Esophagus squamous epithelium (tissue), 5 donors: ENCODE results near the gene MTCL1. TPM values are rescaled to one million over a fixed set of nuclear protein-coding genes. Genes with fewer than 3 reads are reported as not detected.

Experiments
- DNase-seq: peaks from one replicate; lab custom pipeline; 2025; lab: John Stamatoyannopoulos, UW
- H3K27ac ChIP-seq, 4 donors: fragments of 200-600 bp; sonication (generic); one replicate each; pipeline ENCODE4 v1.5.1; 2016 to 2019; ENCODE audit warnings: mild to moderate bottlenecking in 1 of 4
- H3K27me3 ChIP-seq, 4 donors: fragments of 200-600 bp; sonication (generic); 1 replicate in 3 of 4; 2 replicates in 1 of 4; pipeline versions ENCODE4 v1.5.1 to v1.6.0; 2017 to 2021; ENCODE audit warnings: antibody characterized with exemption in 1 of 4
- H3K36me3 ChIP-seq, 3 donors: fragments of 200-600 bp; sonication (generic); one replicate each; pipeline ENCODE4 v1.5.1; 2016 to 2019
- H3K4me1 ChIP-seq, 3 donors: fragments of 200-600 bp; sonication (generic); one replicate each; pipeline ENCODE4 v1.5.1; 2017 to 2019
- H3K4me3 ChIP-seq, 4 donors: fragments of 200-600 bp; sonication (generic); 1 replicate in 3 of 4; 2 replicates in 1 of 4; pipeline ENCODE4 v1.5.1; 2016 to 2019; ENCODE audit warnings: mild to moderate bottlenecking in 2 of 4, moderate library complexity in 1 of 4
- H3K9me3 ChIP-seq, 3 donors: fragments of 200-600 bp; sonication (generic); one replicate each; pipeline ENCODE4 v1.5.1; 2016 to 2019
- CTCF ChIP-seq, 6 experiments: fragments of 450-650 bp in 4 of 6; fragments of 200-600 bp in 2 of 6; sonication (generic) in 2 of 6; IDR thresholded peaks; one replicate each; pipeline ENCODE4 v1.5.1; 2016 to 2019; ENCODE audit warnings: antibody characterized with exemption in 6 of 6, mild to moderate bottlenecking in 4 of 6, moderate library complexity in 4 of 6
- POLR2A ChIP-seq, 4 donors: fragments of 450-650 bp; IDR thresholded peaks; one replicate each; pipeline ENCODE4 v1.6.1; 2017; ENCODE audit warnings: antibody characterized with exemption in 4 of 4, mild to moderate bottlenecking in 4 of 4, moderate library complexity in 3 of 4
- WGBS, 2 donors: methylation state at CpG; one replicate each; pipeline ENCODE4 v1.1.5; 2018; 5-methylcytosine and 5-hydroxymethylcytosine counted together
- intact Hi-C: fragments of 100-400 bp; cut with DNase I; formaldehyde crosslinking; loops from one replicate; pipeline ENCODE4 v1.15.0; 2022
- total RNA-seq, 4 donors: library from RNA; depleted of rRNA; stranded (reverse); fragments of >200 nt; gene quantifications; one replicate each; pipeline ENCODE4 v1.1.0, GENCODE V29; 2016
- donor health status: DM: yes; HTN: yes; CAD: no.

The MTCL1 gene
- total RNA-seq, 4 donors from 2014 or later = 6.5 to 16.4 (median 7.9) TPM

GRCh38 chr18:8828798-8829197 lies 123.4 kb downstream of the MTCL1 start:
- no peaks in the 10 kb centered on the region for H3K27me3 ChIP-seq
- H3K9me3 ChIP-seq = no peaks in the 10 kb centered on the region
- H3K36me3 ChIP-seq = peaks cover 0 to 18% (median 0%) of the 10 kb centered on the region in 3 donors
- TF ChIP-seq CTCF (IDR thresholded peaks at IDR 0.05) (no peak), POLR2A (IDR thresholded peaks at IDR 0.05) (no peak)
- 55 to 56% methylated on average over 5 to 7 of the region's 10 CpGs for WGBS, 2 donors
- intact Hi-C loops = no loop called here
- H3K27ac ChIP-seq = no peak overlapping the region
- no peak overlapping the region for H3K4me3 ChIP-seq
- no peaks in the 10 kb centered on the region for H3K4me1 ChIP-seq
- DNase-seq = no peak

DNA sequence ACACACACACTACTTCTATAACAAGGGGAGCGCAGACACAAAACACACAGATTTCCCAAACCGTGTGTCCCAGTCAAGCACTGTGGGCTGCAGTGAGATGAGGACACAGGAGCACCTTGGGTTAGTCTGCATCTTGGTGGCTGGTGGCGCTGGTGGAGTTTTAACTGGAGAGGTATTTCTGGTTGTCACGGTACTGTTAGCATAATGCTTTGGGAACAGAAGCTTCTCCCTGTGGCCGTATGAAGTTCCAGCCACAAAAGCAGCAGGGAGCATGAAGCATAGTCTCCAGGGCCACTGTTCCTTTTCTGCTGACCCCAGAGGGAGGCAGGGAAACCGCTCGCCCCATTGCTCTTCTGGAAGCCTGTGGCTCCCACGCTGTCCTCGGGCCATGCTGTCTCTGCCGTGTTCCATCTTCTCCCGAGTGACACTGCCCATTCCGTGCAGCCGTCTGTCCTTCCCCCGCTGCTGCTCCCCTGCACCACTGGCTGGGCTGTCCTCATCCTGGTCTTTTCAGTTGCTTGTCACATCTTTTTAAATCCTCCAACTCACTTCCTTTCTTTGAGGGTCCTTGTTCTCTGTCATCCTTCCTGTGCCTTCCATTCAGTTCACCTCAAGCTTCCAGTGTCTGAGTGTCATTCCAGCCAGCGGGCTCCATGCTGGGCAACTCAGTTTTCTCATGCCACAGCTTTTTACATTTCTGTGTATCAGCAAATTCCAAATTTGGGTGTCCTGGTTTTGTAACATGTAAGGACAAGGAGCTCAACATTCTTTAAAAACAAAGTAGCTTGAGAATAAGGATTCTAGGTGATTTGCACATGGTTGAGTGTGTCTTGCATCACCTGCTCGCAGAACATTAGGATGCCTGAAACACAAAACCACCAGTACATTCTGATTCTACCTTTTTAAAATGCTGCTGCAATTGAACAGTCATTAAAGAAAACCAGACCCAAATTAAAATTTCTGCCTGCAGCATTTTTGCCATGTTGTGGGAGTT lies 125.0 kb downstream of the MTCL1 start:
- intact Hi-C loops = no loop called here
- DNase-seq = no peak

GRCh38 chr18:8831112-8831511 lies 125.8 kb downstream of the MTCL1 start:
- Histone ChIP-seq H3K4me3 (no peak overlapping the region), H3K36me3 (no peaks in the 10 kb centered on the region), H3K9me3 (no peaks in the 10 kb centered on the region), H3K4me1 (peaks cover 0 to 11% (median 5%) of the 10 kb centered on the region in 3 donors), H3K27me3 (no peaks in the 10 kb centered on the region), H3K27ac (no peak overlapping the region)
- no peak for TF ChIP-seq POLR2A (IDR thresholded peaks at IDR 0.05)
- TF ChIP-seq CTCF (IDR thresholded peaks at IDR 0.05) = no peak
- DNase-seq = no peak
- WGBS, 2 donors = 62 to 81% methylated on average over 3 of the region's 3 CpGs
- intact Hi-C loops = no loop called here

More for the DNA sequence above, 125.0 kb downstream of the MTCL1 start:
- TF ChIP-seq POLR2A (IDR thresholded peaks at IDR 0.05) = no peak
- TF ChIP-seq CTCF (IDR thresholded peaks at IDR 0.05) = no peak
- WGBS, 2 donors = 83 to 93% methylated on average over 15 to 16 of the region's 16 CpGs
- no peaks in the 10 kb centered on the region for H3K9me3 ChIP-seq
- H3K27me3 ChIP-seq = no peaks in the 10 kb centered on the region
- no peak overlapping the region for H3K4me3 ChIP-seq
- H3K27ac ChIP-seq = no peak overlapping the region
- peaks cover 0 to 7% (median 5%) of the 10 kb centered on the region in 3 donors for H3K4me1 ChIP-seq
- H3K36me3 ChIP-seq = peaks cover 0 to 6% (median 0%) of the 10 kb centered on the region in 3 donors

- H3K4me3 ChIP-seq = no peak overlapping the region
- H3K36me3 ChIP-seq = no peaks in the 10 kb centered on the region
- intact Hi-C loops = no loop called here
- TF ChIP-seq POLR2A (IDR thresholded peaks at IDR 0.05) (no peak), CTCF (IDR thresholded peaks at IDR 0.05) (no peak)
- no peaks in the 10 kb centered on the region for H3K9me3 ChIP-seq
- H3K27ac ChIP-seq = no peak overlapping the region
- WGBS, 2 donors = 99 to 100% methylated on average over 1 to 13 of the region's 14 CpGs
- H3K27me3 ChIP-seq = no peaks in the 10 kb centered on the region
- DNase-seq = no peak
- peaks cover 0 to 11% (median 5%) of the 10 kb centered on the region in 3 donors for H3K4me1 ChIP-seq
Observed at GRCh38 chr18:8831531-8831930, 126.2 kb downstream of the MTCL1 start.

GRCh38 chr18:8833480-8833879 lies 128.1 kb downstream of the MTCL1 start:
- Histone ChIP-seq H3K36me3 (no peaks in the 10 kb centered on the region), H3K27me3 (no peaks in the 10 kb centered on the region), H3K4me3 (no peak overlapping the region), H3K4me1 (peaks cover 0 to 11% (median 5%) of the 10 kb centered on the region in 3 donors), H3K27ac (no peak overlapping the region), H3K9me3 (peaks cover 0 to 10% (median 0%) of the 10 kb centered on the region in 3 donors)
- intact Hi-C loops = no loop called here
- no peak for TF ChIP-seq POLR2A (IDR thresholded peaks at IDR 0.05)
- no peak for TF ChIP-seq CTCF (IDR thresholded peaks at IDR 0.05)
- DNase-seq = no peak
- WGBS, 2 donors = 60 to 79% methylated on average over 2 of the region's 2 CpGs
